ENCODE measurements around the gene NCF2. TPM values are rescaled to one million over a fixed set of nuclear protein-coding genes. Genes with fewer than 3 reads are reported as not detected.
A peak's percentile ranks its signal among the peaks of the same experiment; 100 is the strongest.
"Not testable (repeated sequence)": the region's sequence is repeated elsewhere in the genome, so short reads cannot be mapped to it uniquely, and the experiment has no call there.

Gene NCF2
- polyA plus RNA-seq, 1 experiment: 0.43 TPM

DNA sequence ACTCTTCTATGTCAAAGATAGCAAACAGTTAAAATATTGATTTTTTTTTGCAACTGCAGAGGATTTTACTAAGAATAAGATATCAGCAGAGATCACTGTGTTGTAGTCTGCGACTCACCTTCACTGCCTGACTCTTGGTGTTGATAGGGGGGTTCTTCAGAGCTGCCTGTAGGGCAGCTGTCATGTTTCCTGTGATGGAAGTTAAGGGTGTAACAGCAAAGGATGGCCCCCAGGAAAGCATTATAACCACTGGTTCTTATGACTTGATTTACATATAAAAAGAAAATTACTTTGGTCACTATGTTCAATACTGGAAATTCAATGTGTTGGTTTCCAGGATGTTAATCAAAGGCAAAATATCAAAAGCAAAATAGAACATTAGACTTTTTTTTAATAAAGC lies 42.7 kb upstream of the NCF2 start:
- Histone ChIP-seq H3K9me3 (ENCODE audit: control insufficient read depth, insufficient read depth, low read length) (no peaks in the 10 kb centered on the region), H3K27me3 (ENCODE audit: control insufficient read depth, insufficient read depth, low read length) (no peaks in the 10 kb centered on the region), H3K27ac (ENCODE audit: low read depth, low read length) (no peak overlapping the region), H3K4me3 (ENCODE audit: low read depth, low read length) (peak overlapping the region; percentile 87)
- no peak for TF ChIP-seq CTCF (IDR thresholded peaks at IDR 0.05; ENCODE audit: low read depth, low read length)
- ChIA-PET POLR2A (interaction anchor here (1.4 to 1.6 kb wide), 2 partner anchors 24 to 283 kb away, joined by 3 to 6 read pairs; no protein-coding TSS in a partner anchor), CTCF (interaction anchor here (0.6 to 2.6 kb wide), 5 partner anchors 22 to 311 kb away, joined by 3 to 13 read pairs (median 4); no protein-coding TSS in a partner anchor)
- no peak for DNase-seq (ENCODE audit: low read depth, low spot score)

- H3K27ac ChIP-seq (ENCODE audit: low read depth, low read length): no peak overlapping the region
- H3K9me3 ChIP-seq (ENCODE audit: control insufficient read depth, insufficient read depth, low read length): no peaks in the 10 kb centered on the region
- ChIA-PET CTCF (interaction anchor here (0.7 to 2.6 kb wide), 4 partner anchors 23 to 534 kb away, joined by 4 to 13 read pairs (median 6); no protein-coding TSS in a partner anchor), POLR2A (interaction anchor here (1.4 kb wide), 1 partner anchor 23 kb away, joined by 6 read pairs; no protein-coding TSS in a partner anchor)
- H3K4me3 ChIP-seq (ENCODE audit: low read depth, low read length): peak overlapping the region; percentile 87
- H3K27me3 ChIP-seq (ENCODE audit: control insufficient read depth, insufficient read depth, low read length): no peaks in the 10 kb centered on the region
- DNase-seq (ENCODE audit: low read depth, low spot score): no peak
- no peak for TF ChIP-seq CTCF (IDR thresholded peaks at IDR 0.05; ENCODE audit: low read depth, low read length)
Measured at GRCh38 chr1:183632114-183632513, 41.9 kb upstream of the NCF2 start.

DNA sequence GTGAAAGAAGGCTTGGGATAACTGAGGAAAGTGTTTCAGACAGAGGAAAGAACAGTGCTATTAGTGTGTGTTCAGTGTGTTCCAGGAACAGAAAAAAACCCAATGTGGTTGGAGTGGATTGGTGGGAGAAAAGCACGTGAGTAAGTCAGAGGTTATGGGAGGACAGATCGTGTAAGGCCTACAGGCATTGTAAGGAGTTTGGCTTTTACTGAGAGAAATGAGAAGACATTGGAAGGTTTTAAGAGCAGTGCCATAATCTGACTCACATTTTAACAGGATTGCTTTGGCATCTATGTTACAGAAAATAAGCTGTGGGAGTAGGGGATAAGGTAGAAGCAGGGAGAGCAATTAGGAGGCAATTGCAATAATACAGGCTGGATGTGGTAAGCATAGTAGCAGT lies 40.5 kb upstream of the NCF2 start:
- DNase-seq (ENCODE audit: low read depth, low spot score): no peak
- Histone ChIP-seq H3K27me3 (ENCODE audit: control insufficient read depth, insufficient read depth, low read length) (no peaks in the 10 kb centered on the region), H3K4me3 (ENCODE audit: low read depth, low read length) (no peak overlapping the region), H3K27ac (ENCODE audit: low read depth, low read length) (no peak overlapping the region), H3K9me3 (ENCODE audit: control insufficient read depth, insufficient read depth, low read length) (no peaks in the 10 kb centered on the region)
- ChIA-PET POLR2A (no interaction called here), CTCF (interaction anchor here (1.2 kb wide), 1 partner anchor 286 kb away, joined by 4 read pairs; no protein-coding TSS in a partner anchor)
- TF ChIP-seq CTCF (IDR thresholded peaks at IDR 0.05; ENCODE audit: low read depth, low read length): no peak

DNA sequence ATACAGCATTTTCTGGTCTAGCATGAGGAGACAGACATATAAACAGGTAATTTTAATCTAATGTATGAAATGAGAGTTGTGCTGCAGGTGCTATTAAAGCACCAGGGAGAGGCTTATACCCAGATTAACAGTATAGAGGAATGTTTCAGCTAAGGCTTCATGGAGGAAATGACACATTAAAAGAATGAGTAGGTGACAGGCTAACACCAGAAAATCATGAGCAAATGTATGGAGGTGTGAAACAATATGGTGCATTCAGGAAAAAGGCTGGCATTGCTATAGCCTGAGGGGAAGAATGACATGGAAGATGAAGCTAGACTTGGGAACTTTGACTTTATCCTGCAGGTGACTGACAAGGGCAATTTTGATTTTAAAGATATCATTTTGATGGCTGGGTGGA lies 38.3 kb upstream of the NCF2 start:
- ChIA-PET POLR2A (interaction anchor here (0.7 to 0.8 kb wide), 2 partner anchors 270 to 329 kb away, joined by 8 to 11 read pairs; no protein-coding TSS in a partner anchor), CTCF (interaction anchor here (0.7 to 1.0 kb wide), 3 partner anchors 10 to 986 kb away, joined by 3 to 4 read pairs (median 4); no protein-coding TSS in a partner anchor)
- no peak overlapping the region for H3K27ac ChIP-seq (ENCODE audit: low read depth, low read length)
- TF ChIP-seq CTCF (IDR thresholded peaks at IDR 0.05; ENCODE audit: low read depth, low read length): no peak
- no peak for DNase-seq (ENCODE audit: low read depth, low spot score)
- no peaks in the 10 kb centered on the region for H3K27me3 ChIP-seq (ENCODE audit: control insufficient read depth, insufficient read depth, low read length)
- H3K4me3 ChIP-seq (ENCODE audit: low read depth, low read length): no peak overlapping the region
- no peaks in the 10 kb centered on the region for H3K9me3 ChIP-seq (ENCODE audit: control insufficient read depth, insufficient read depth, low read length)

DNA sequence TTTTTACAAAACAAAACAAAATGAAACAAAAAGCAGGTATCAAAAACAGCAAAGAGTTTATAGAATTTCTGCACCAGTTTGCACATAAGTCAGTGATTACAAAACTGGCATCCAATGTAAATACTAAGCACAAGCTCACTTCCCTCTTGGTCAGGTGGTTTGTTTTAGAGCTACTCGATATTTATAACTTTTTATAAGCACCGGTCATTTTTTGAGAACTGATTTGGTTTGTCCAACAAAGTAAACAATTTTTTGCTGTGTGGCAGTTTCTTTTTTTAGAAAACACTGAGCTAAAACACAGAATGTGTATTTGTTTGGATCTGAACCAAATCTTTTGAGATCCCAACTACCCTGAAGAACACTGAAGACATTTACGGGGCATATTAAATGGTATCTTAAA lies 36.0 kb upstream of the NCF2 start:
- H3K27me3 ChIP-seq (ENCODE audit: control insufficient read depth, insufficient read depth, low read length); H3K27ac ChIP-seq (ENCODE audit: low read depth, low read length); H3K9me3 ChIP-seq (ENCODE audit: control insufficient read depth, insufficient read depth, low read length); POLR2A ChIA-PET; DNase-seq (ENCODE audit: low read depth, low spot score); H3K4me3 ChIP-seq (ENCODE audit: low read depth, low read length): not testable (repeated sequence)
- CTCF ChIA-PET: interaction anchor here (1.0 to 2.2 kb wide), 5 partner anchors 58 to 392 kb away, joined by 3 to 5 read pairs (median 4); no protein-coding TSS in a partner anchor

All from AG04450 (cell line).